GM23248 (cell line): ENCODE results near the gene BCL7A. TPM values are rescaled to one million over a fixed set of nuclear protein-coding genes. Genes with fewer than 3 reads are reported as not detected.
A peak's percentile ranks its signal among the peaks of the same experiment; 100 is the strongest.

Experiments
- DNase-seq: peaks from one replicate; pipeline ENCODE4 v3.0.0-alpha.2; 2015
- H2AFZ ChIP-seq: fragments of 200-600 bp; sonication (generic); 2 replicates; pipeline ENCODE4 v1.6.1; 2016; ENCODE audit warnings: antibody characterized with exemption
- H3F3A ChIP-seq: fragments of 200-600 bp; sonication (generic); 2 replicates; pipeline ENCODE4 v1.6.1; 2016; ENCODE audit warnings: mild to moderate bottlenecking, antibody characterized with exemption, mixed run types; ENCODE audit not compliant: insufficient read depth
- H3K27ac ChIP-seq: fragments of 200-600 bp; sonication (generic); 2 replicates; pipeline ENCODE4 v1.5.1; 2016; ENCODE audit warnings: mild to moderate bottlenecking
- H3K27me3 ChIP-seq: fragments of 200-600 bp; sonication (generic); replicated peaks from 2 replicates; pipeline ENCODE4 v1.6.1; 2016; ENCODE audit warnings: mild to moderate bottlenecking; ENCODE audit not compliant: insufficient read depth
- H3K36me3 ChIP-seq: fragments of 200-600 bp; sonication (generic); 2 replicates; pipeline ENCODE4 v1.6.1; 2016; ENCODE audit warnings: low read depth, mild to moderate bottlenecking
- H3K4me1 ChIP-seq: fragments of 200-600 bp; sonication (generic); 2 replicates; pipeline ENCODE4 v1.6.1; 2016; ENCODE audit warnings: mild to moderate bottlenecking; ENCODE audit not compliant: insufficient read depth
- H3K4me2 ChIP-seq: fragments of 200-600 bp; sonication (generic); one replicate; pipeline ENCODE4 v1.6.1; 2016; ENCODE audit warnings: mild to moderate bottlenecking; ENCODE audit not compliant: unreplicated experiment
- H3K4me3 ChIP-seq: fragments of 200-600 bp; sonication (generic); 2 replicates; pipeline ENCODE4 v1.5.1; 2016; ENCODE audit warnings: mild to moderate bottlenecking
- H3K79me2 ChIP-seq: fragments of 200-600 bp; sonication (generic); 2 replicates; pipeline ENCODE4 v1.6.1; 2016; ENCODE audit warnings: mild to moderate bottlenecking; ENCODE audit not compliant: insufficient read depth
- H3K9ac ChIP-seq: fragments of 200-600 bp; sonication (generic); 2 replicates; pipeline ENCODE4 v1.6.1; 2016; ENCODE audit warnings: mild to moderate bottlenecking
- H3K9me2 ChIP-seq: fragments of 200-600 bp; sonication (generic); 2 replicates; pipeline ENCODE4 v1.6.1; 2016; ENCODE audit warnings: mixed run types, mild to moderate bottlenecking, moderate library complexity; ENCODE audit not compliant: insufficient read depth
- H3K9me3 ChIP-seq: fragments of 200-600 bp; sonication (generic); one replicate; pipeline ENCODE4 v1.6.1; 2017; ENCODE audit warnings: low read depth
- H4K20me1 ChIP-seq: fragments of 200-600 bp; sonication (generic); 2 replicates; pipeline ENCODE4 v1.6.0; 2016; ENCODE audit not compliant: insufficient read depth
- EZH2 ChIP-seq: fragments of 200-600 bp; sonication (generic); IDR thresholded peaks from 2 replicates; pipeline ENCODE4 v1.6.1; 2018; ENCODE audit warnings: antibody characterized with exemption, mild to moderate bottlenecking; ENCODE audit not compliant: insufficient read depth, poor library complexity, severe bottlenecking
- EZH2phosphoT487 ChIP-seq: fragments of 200-600 bp; sonication (generic); IDR thresholded peaks from 2 replicates; pipeline ENCODE4 v1.6.1; 2018; ENCODE audit warnings: antibody characterized with exemption, moderate library complexity, mild to moderate bottlenecking, low read depth; ENCODE audit not compliant: insufficient read depth
- WGBS, 2 experiments: methylation state at CpG; one replicate each; pipeline ENCODE4 v1.1.6; 2015 to 2017; ENCODE audit warnings: low lambda C conversion rate in 2 of 2, low coverage in 1 of 2; ENCODE audit errors: missing lambda C conversion rate in 2 of 2; 5-methylcytosine and 5-hydroxymethylcytosine counted together
- in situ Hi-C: fragments of 300-500 bp; cut with MboI; formaldehyde crosslinking; loops from 2 replicates; pipeline ENCODE4 v1.15.0; 2020
- polyA plus RNA-seq: library from polyadenylated mRNA; unstranded; fragments of >200 nt; fragmentation: Nextera tagmentation; extraction: Ambion mirVana; gene quantifications from 2 replicates; pipeline ENCODE4 v1.2.1, GENCODE V29; 2016
- total RNA-seq: library from RNA; depleted of rRNA; stranded (reverse); fragments of >200 nt; shearing (Covaris generic); gene quantifications from 2 replicates; pipeline ENCODE4 v1.2.3, GENCODE V29; 2014

The BCL7A gene
- total and polyA plus RNA-seq, 2 experiments from 2014 or later = 2.7 to 4.2 TPM

- H3K79me2 ChIP-seq = no peaks in the 10 kb centered on the region
- H3K4me1 ChIP-seq = no peaks in the 10 kb centered on the region
- in situ Hi-C loops = no loop called here
- H3F3A ChIP-seq = no peaks in the 10 kb centered on the region
- no peak overlapping the region for H3K4me2 ChIP-seq
- no peaks in the 10 kb centered on the region for H4K20me1 ChIP-seq
- no peaks in the 10 kb centered on the region for H3K36me3 ChIP-seq
- H3K27ac ChIP-seq = no peak overlapping the region
- H3K27me3 ChIP-seq = no peaks in the 10 kb centered on the region
- WGBS, 2 experiments = 99 to 100% methylated on average over 7 of the region's 7 CpGs
- no peaks in the 10 kb centered on the region for H3K9me2 ChIP-seq
- no peak overlapping the region for H3K4me3 ChIP-seq
- TF ChIP-seq EZH2 (no peak), EZH2phosphoT487 (no peak)
- DNase-seq = no peak
- H2AFZ ChIP-seq = no peak overlapping the region
- no peak overlapping the region for H3K9ac ChIP-seq
- no peaks in the 10 kb centered on the region for H3K9me3 ChIP-seq
Observed at GRCh38 chr12:122045262-122045661, 23.6 kb downstream of the BCL7A start.

GRCh38 chr12:122046145-122046544 is 24.5 kb downstream of the BCL7A start:
- Histone ChIP-seq H3K4me2 (no peak overlapping the region), H3K27me3 (no peaks in the 10 kb centered on the region), H3K79me2 (no peaks in the 10 kb centered on the region), H3K4me1 (no peaks in the 10 kb centered on the region), H2AFZ (no peak overlapping the region), H3F3A (no peaks in the 10 kb centered on the region), H3K27ac (no peak overlapping the region), H3K9ac (no peak overlapping the region), H3K9me2 (no peaks in the 10 kb centered on the region), H3K4me3 (no peak overlapping the region), H3K9me3 (no peaks in the 10 kb centered on the region), H4K20me1 (no peaks in the 10 kb centered on the region), H3K36me3 (no peaks in the 10 kb centered on the region)
- no peak for DNase-seq
- in situ Hi-C loops = no loop called here
- WGBS, 2 experiments = 96 to 98% methylated on average over 7 of the region's 7 CpGs
- TF ChIP-seq EZH2phosphoT487 = no peak
- no peak for TF ChIP-seq EZH2

GRCh38 chr12:122048151-122048550 is 26.5 kb downstream of the BCL7A start:
- Histone ChIP-seq H3K4me3 (no peak overlapping the region), H3K9ac (no peak overlapping the region), H4K20me1 (no peaks in the 10 kb centered on the region), H3K4me1 (no peaks in the 10 kb centered on the region), H2AFZ (no peak overlapping the region), H3K27ac (no peak overlapping the region), H3K9me3 (no peaks in the 10 kb centered on the region), H3F3A (no peaks in the 10 kb centered on the region), H3K27me3 (no peaks in the 10 kb centered on the region), H3K36me3 (no peaks in the 10 kb centered on the region), H3K4me2 (no peak overlapping the region), H3K9me2 (no peaks in the 10 kb centered on the region), H3K79me2 (no peaks in the 10 kb centered on the region)
- TF ChIP-seq EZH2 = no peak
- no peak for TF ChIP-seq EZH2phosphoT487
- DNase-seq = peak; percentile 31
- 87 to 90% methylated on average over 8 of the region's 8 CpGs for WGBS, 2 experiments
- in situ Hi-C loops = no loop called here

- H3K4me1 ChIP-seq = no peaks in the 10 kb centered on the region
Observed at GRCh38 chr12:122049827-122050226, 28.1 kb downstream of the BCL7A start.

GRCh38 chr12:122050706-122051105 is 29.0 kb downstream of the BCL7A start:
- Histone ChIP-seq H3K4me1 (no peaks in the 10 kb centered on the region), H3K36me3 (no peaks in the 10 kb centered on the region), H2AFZ (no peak overlapping the region), H3K9me2 (no peaks in the 10 kb centered on the region), H3K4me3 (no peak overlapping the region), H3K9ac (no peak overlapping the region), H3K27me3 (no peaks in the 10 kb centered on the region), H4K20me1 (no peaks in the 10 kb centered on the region), H3F3A (no peaks in the 10 kb centered on the region), H3K27ac (no peak overlapping the region), H3K9me3 (no peaks in the 10 kb centered on the region), H3K4me2 (no peak overlapping the region), H3K79me2 (no peaks in the 10 kb centered on the region)
- WGBS, 2 experiments = 93 to 96% methylated on average over 19 to 20 of the region's 20 CpGs
- TF ChIP-seq EZH2phosphoT487 = no peak
- TF ChIP-seq EZH2 = no peak
- DNase-seq = no peak
- in situ Hi-C loops = no loop called here

More at GRCh38 chr12:122049827-122050226, 28.1 kb downstream of the BCL7A start:
- no peaks in the 10 kb centered on the region for H3K9me3 ChIP-seq
- no peaks in the 10 kb centered on the region for H4K20me1 ChIP-seq
- H3F3A ChIP-seq = no peaks in the 10 kb centered on the region
- TF ChIP-seq EZH2phosphoT487 = no peak
- no peak for TF ChIP-seq EZH2
- no peak for DNase-seq
- no peak overlapping the region for H2AFZ ChIP-seq
- no peak overlapping the region for H3K4me3 ChIP-seq
- 84 to 86% methylated on average over 8 to 9 of the region's 9 CpGs for WGBS, 2 experiments
- in situ Hi-C loops = no loop called here
- no peaks in the 10 kb centered on the region for H3K9me2 ChIP-seq
- H3K27ac ChIP-seq = no peak overlapping the region
- H3K9ac ChIP-seq = no peak overlapping the region
- H3K4me2 ChIP-seq = no peak overlapping the region
- H3K79me2 ChIP-seq = no peaks in the 10 kb centered on the region
- H3K36me3 ChIP-seq = no peaks in the 10 kb centered on the region
- no peaks in the 10 kb centered on the region for H3K27me3 ChIP-seq
